MM.1S (cell line): ENCODE results near the gene WASL.

ENCODE experiments used
- EZH2 ChIP-seq: fragments of 300-600 bp; sonication (generic); optimal IDR thresholded peaks from 2 replicates; pipeline ENCODE3; 2017; ENCODE audit warnings: low read depth, mild to moderate bottlenecking, antibody characterized with exemption, low read length, mixed read lengths
- TF ChIP-seq, protein P1 (sequence below): fragments of 300-600 bp; sonication (generic); IDR thresholded peaks from 2 replicates; pipeline ENCODE4 v1.5.1; 2016; ENCODE audit warnings: antibody characterized with exemption, low read length, mixed read lengths

DNA sequence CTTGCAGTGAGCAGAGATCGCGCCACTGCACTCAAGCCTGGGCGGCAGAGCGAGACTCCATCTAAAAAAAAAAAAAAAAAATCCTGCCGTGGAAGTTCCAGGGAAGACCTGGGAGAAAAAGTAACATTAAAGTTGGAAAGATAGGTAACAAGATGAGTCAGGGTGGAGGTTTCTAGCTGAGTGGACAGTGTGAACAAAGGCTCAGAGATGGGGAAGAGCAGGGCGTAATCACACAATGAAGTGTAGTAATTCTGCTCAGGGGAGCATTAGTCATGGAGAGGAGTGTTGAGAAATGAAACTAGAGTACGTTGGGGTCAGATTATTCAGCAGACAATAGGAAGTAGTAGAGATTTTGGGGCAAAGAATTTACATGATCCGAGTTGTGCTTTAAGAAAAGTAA lies 21.6 kb upstream of the WASL start:
- TF ChIP-seq EZH2: no peak
- TF ChIP-seq, protein P1, sequence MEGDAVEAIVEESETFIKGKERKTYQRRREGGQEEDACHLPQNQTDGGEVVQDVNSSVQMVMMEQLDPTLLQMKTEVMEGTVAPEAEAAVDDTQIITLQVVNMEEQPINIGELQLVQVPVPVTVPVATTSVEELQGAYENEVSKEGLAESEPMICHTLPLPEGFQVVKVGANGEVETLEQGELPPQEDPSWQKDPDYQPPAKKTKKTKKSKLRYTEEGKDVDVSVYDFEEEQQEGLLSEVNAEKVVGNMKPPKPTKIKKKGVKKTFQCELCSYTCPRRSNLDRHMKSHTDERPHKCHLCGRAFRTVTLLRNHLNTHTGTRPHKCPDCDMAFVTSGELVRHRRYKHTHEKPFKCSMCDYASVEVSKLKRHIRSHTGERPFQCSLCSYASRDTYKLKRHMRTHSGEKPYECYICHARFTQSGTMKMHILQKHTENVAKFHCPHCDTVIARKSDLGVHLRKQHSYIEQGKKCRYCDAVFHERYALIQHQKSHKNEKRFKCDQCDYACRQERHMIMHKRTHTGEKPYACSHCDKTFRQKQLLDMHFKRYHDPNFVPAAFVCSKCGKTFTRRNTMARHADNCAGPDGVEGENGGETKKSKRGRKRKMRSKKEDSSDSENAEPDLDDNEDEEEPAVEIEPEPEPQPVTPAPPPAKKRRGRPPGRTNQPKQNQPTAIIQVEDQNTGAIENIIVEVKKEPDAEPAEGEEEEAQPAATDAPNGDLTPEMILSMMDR: no peak
